Stomach (tissue), 9 donors: Measurements from ENCODE around the gene ITCH. TPM values are rescaled to one million over a fixed set of nuclear protein-coding genes. Genes with fewer than 3 reads are reported as not detected.
"Not testable (repeated sequence)": the region's sequence is repeated elsewhere in the genome, so short reads cannot be mapped to it uniquely, and the experiment has no call there.

Experiments
- DNase-seq, 2 donors: peaks; one replicate each; pipeline versions ENCODE4 v3.0.0 to v3.0.0-alpha.2; 2013 to 2019
- H3K27ac ChIP-seq, 5 donors: fragments of 200-600 bp in 4 of 5; sonication (generic) in 4 of 5; one replicate each; pipeline ENCODE4 v1.5.1; 2013 to 2019; ENCODE audit warnings: mild to moderate bottlenecking in 1 of 5, moderate library complexity in 1 of 5
- H3K27me3 ChIP-seq, 3 donors: fragments of 200-600 bp; sonication (generic); one replicate each; pipeline ENCODE4 v1.5.1; 2017 to 2019; ENCODE audit warnings: mixed run types in 1 of 3
- H3K36me3 ChIP-seq, 4 donors: fragments of 200-600 bp; sonication (generic); 1 replicate in 3 of 4; 2 replicates in 1 of 4; pipeline ENCODE4 v1.5.1; 2016 to 2019
- H3K4me1 ChIP-seq, 4 donors: fragments of 200-600 bp; sonication (generic); one replicate each; pipeline ENCODE4 v1.5.1; 2016 to 2019
- H3K4me3 ChIP-seq, 4 donors: fragments of 200-600 bp; sonication (generic) in 3 of 4; one replicate each; pipeline ENCODE4 v1.5.1; 2016 to 2019; ENCODE audit warnings: mild to moderate bottlenecking in 1 of 4
- H3K9me3 ChIP-seq, 4 donors: fragments of 200-600 bp; sonication (generic); one replicate each; pipeline ENCODE4 v1.5.1; 2016 to 2019
- CTCF ChIP-seq, 7 experiments: fragments of 450-650 bp in 4 of 7; fragments of 200-600 bp in 3 of 7; sonication (generic) in 3 of 7; IDR thresholded peaks; one replicate each; pipeline ENCODE4 v1.5.1; 2016 to 2019; ENCODE audit warnings: antibody characterized with exemption in 7 of 7, control low read depth in 2 of 7, mild to moderate bottlenecking in 1 of 7
- EP300 ChIP-seq: sonication (generic); formaldehyde crosslinking; IDR thresholded peaks from one replicate; pipeline ENCODE4 v1.6.1; 2017; ENCODE audit warnings: antibody characterized with exemption
- POLR2A ChIP-seq, 4 donors: fragments of 450-650 bp; IDR thresholded peaks; one replicate each; pipeline ENCODE4 v1.6.1; 2016; ENCODE audit warnings: antibody characterized with exemption in 4 of 4, control low read depth in 2 of 4, mild to moderate bottlenecking in 1 of 4, moderate library complexity in 1 of 4
- POLR2AphosphoS5 ChIP-seq, 3 donors: sonication (generic); formaldehyde crosslinking; IDR thresholded peaks; one replicate each; pipeline ENCODE4 v1.6.1; 2016; ENCODE audit warnings: antibody characterized with exemption in 3 of 3
- WGBS, 5 donors: extraction: QIAGEN DNeasy Blood & Tissue Kit in 3 of 5; methylation state at CpG; one replicate each; pipeline versions ENCODE4 v1.1.5 to v1.1.7; 2013 to 2018; 5-methylcytosine and 5-hydroxymethylcytosine counted together
- intact Hi-C: fragments of 100-400 bp; cut with DNase I; formaldehyde crosslinking; loops from one replicate; pipeline ENCODE4 v1.15.1; 2023; ENCODE audit warnings: low total_unique reads
- polyA plus RNA-seq, 3 donors: library from polyadenylated mRNA; stranded (reverse); fragments of 200-250 nt; gene quantifications; one replicate each; pipeline ENCODE4 v1.2.3, GENCODE V29; 2013
- total RNA-seq, 5 donors: library from RNA; depleted of rRNA; stranded (reverse); fragments of >200 nt; gene quantifications; one replicate each; pipeline versions ENCODE4 v1.1.0 to v1.2.3, GENCODE V29; 2014 to 2016
- donor health status: healthy with polysubstance abuse.
- donor health status: Bipolar disorder and iron deficiency.
- donor health status: healthy.

The ITCH gene
- total and polyA plus RNA-seq, 8 donors: 7.2 to 138 (median 35.6) TPM

GRCh38 chr20:34375977-34376430 lies 12.9 kb downstream of the ITCH start:
- Histone ChIP-seq H3K4me3 (no peak overlapping the region), H3K27me3 (no peaks in the 10 kb centered on the region), H3K27ac (no peak overlapping the region), H3K4me1 (peaks cover 6 to 41% (median 25%) of the 10 kb centered on the region in 4 donors), H3K9me3 (no peaks in the 10 kb centered on the region), H3K36me3 (peaks cover 5 to 60% (median 40%) of the 10 kb centered on the region in 4 donors)
- DNase-seq: peak in 1 of 2 donors; percentile 18
- 64 to 83% (median 74%) methylated on average over 5 of the region's 5 CpGs for WGBS, 5 donors
- intact Hi-C loops: no loop called here
- TF ChIP-seq CTCF (IDR thresholded peaks at IDR 0.05) (no peak), EP300 (no peak), POLR2A (IDR thresholded peaks at IDR 0.05) (no peak), POLR2AphosphoS5 (IDR thresholded peaks at IDR 0.05) (no peak)

- H3K27ac ChIP-seq: no peak overlapping the region
- peaks cover 0 to 54% (median 29%) of the 10 kb centered on the region in 4 donors for H3K36me3 ChIP-seq
- no peak overlapping the region for H3K4me3 ChIP-seq
- intact Hi-C loops: no loop called here
- H3K4me1 ChIP-seq: peaks cover 6 to 54% (median 28%) of the 10 kb centered on the region in 4 donors
- WGBS, 5 donors: 84 to 92% (median 90%) methylated on average over 16 of the region's 16 CpGs
- no peak for DNase-seq
- no peaks in the 10 kb centered on the region for H3K27me3 ChIP-seq
- no peaks in the 10 kb centered on the region for H3K9me3 ChIP-seq
- TF ChIP-seq CTCF (IDR thresholded peaks at IDR 0.05) (no peak), POLR2A (IDR thresholded peaks at IDR 0.05) (no peak), POLR2AphosphoS5 (IDR thresholded peaks at IDR 0.05) (no peak), EP300 (no peak)
These were observed 14.2 kb downstream of the ITCH start for GRCh38 chr20:34377072-34377847.

DNA sequence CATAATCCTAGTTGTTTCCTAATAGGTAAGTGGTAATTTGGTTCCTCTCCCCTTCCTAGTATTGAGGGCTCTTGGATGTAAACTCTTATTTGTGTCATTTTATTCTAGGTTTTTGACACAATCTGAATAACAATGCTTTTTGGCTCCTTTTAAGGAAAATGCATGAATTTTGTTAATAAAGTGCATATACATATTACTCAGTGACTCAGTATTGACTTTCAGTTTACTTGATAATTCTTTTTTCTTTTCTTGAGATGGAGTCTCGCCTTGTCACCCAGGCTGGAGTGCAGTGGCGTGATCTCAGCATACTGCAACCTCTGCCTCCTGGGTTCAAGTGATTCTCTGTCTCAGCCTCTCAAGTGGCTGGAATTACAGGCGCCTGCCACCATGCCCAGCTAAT lies 19.1 kb downstream of the ITCH start:
- 94 to 98% (median 96%) methylated on average over 3 of the region's 3 CpGs for WGBS, 5 donors
- Histone ChIP-seq H3K27me3 (no peaks in the 10 kb centered on the region), H3K36me3 (peaks cover 0 to 16% (median 3%) of the 10 kb centered on the region in 4 donors), H3K4me1 (peaks cover 7 to 64% (median 34%) of the 10 kb centered on the region in 4 donors), H3K9me3 (no peaks in the 10 kb centered on the region), H3K4me3 (no peak overlapping the region), H3K27ac (no peak overlapping the region)
- TF ChIP-seq POLR2A (IDR thresholded peaks at IDR 0.05): no peak
- TF ChIP-seq EP300: no peak
- no peak for TF ChIP-seq CTCF (IDR thresholded peaks at IDR 0.05)
- no peak for TF ChIP-seq POLR2AphosphoS5 (IDR thresholded peaks at IDR 0.05)
- intact Hi-C loops: no loop called here
- DNase-seq: no peak

DNA sequence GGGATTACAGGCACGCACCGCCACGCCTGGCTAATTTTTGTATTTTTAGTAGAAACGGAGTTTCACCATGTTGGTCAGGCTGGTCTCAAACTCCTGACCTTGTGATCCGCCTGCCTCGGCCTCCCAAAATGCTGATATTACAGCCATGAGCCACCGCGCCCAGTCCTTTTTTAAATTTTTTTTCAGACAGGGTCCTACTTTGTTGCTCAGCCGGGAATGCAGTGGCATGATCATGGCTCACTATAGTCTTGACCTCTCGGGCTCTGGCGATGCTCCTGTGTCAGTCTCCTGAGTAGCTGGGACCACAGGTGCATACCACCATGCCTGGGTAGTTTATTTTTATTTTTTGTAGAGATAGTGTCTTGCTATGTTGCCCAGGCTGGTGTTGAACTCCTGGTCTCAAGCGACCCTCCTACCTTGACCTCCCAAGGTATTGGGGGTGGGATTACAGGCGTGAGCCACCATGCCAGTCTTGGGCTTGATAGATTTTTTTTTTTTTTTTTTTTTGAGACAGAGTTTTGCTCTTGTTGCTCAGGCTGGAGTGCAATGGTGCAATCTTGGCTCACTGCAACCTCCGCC lies 19.9 kb downstream of the ITCH start:
- DNase-seq, H3K27ac ChIP-seq, H3K4me3 ChIP-seq, H3K27me3 ChIP-seq, H3K9me3 ChIP-seq, intact Hi-C loops: not testable (repeated sequence)
- peaks cover 0 to 11% (median 0%) of the 10 kb centered on the region in 4 donors for H3K36me3 ChIP-seq
- H3K4me1 ChIP-seq: peaks cover 6 to 66% (median 35%) of the 10 kb centered on the region in 4 donors
- WGBS, 5 donors: 96 to 99% (median 97%) methylated on average over 14 of the region's 14 CpGs
